ENCODE measurements around the gene SNAP47.

The SNAP47 gene

DNA sequence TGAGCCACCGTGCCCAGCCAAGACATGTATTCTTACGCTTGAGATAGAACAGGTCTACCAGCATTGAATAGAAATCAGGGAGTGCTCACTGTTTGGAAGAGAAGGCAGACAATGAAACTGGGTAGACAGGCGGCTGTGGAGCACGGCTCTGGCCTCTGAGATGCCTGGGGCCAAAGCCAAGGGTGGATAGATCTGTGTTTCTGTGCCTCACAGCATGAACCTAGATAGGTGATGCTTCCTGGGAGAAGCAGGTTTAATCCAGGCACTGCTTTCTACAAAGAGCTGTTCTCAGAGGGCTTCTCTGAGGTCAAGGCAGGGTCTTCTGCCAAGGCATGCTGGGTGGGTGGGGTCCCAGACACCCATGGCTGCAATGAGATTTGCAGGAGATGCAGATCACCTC is 55.6 kb downstream of the SNAP47 start:
- Histone ChIP-seq H3K27ac (ENCODE audit: low read length) (no peak overlapping the region), H3K79me2 (ENCODE audit: low read length) (no peaks in the 10 kb centered on the region), H3K9me3 (replicated peaks; ENCODE audit: insufficient read depth, low read length) (no peaks in the 10 kb centered on the region), H3K9me2 (replicated peaks; ENCODE audit: insufficient read depth, low read length) (no peaks in the 10 kb centered on the region), H4K20me1 (ENCODE audit: insufficient read depth, low read length) (no peaks in the 10 kb centered on the region), H3F3A (ENCODE audit: insufficient read depth, low read length) (peaks cover 3% of the 10 kb centered on the region; the same call in 1 of the 2 replicates), H2AFZ (ENCODE audit: low read length) (no peak overlapping the region), H3K27me3 (replicated peaks; ENCODE audit: insufficient read depth, low read length) (no peaks in the 10 kb centered on the region), H3K4me2 (ENCODE audit: low read depth, low read length) (no peak overlapping the region), H3K4me1 (ENCODE audit: low read length) (peaks cover 8% of the 10 kb centered on the region; the same call in 1 of the 2 replicates), H3K4me3 (ENCODE audit: low read length) (no peak overlapping the region), H3K9ac (ENCODE audit: low read length) (no peak overlapping the region), H3K36me3 (replicated peaks; ENCODE audit: insufficient read depth, low read length) (no peaks in the 10 kb centered on the region)
- TF ChIP-seq, protein P1, sequence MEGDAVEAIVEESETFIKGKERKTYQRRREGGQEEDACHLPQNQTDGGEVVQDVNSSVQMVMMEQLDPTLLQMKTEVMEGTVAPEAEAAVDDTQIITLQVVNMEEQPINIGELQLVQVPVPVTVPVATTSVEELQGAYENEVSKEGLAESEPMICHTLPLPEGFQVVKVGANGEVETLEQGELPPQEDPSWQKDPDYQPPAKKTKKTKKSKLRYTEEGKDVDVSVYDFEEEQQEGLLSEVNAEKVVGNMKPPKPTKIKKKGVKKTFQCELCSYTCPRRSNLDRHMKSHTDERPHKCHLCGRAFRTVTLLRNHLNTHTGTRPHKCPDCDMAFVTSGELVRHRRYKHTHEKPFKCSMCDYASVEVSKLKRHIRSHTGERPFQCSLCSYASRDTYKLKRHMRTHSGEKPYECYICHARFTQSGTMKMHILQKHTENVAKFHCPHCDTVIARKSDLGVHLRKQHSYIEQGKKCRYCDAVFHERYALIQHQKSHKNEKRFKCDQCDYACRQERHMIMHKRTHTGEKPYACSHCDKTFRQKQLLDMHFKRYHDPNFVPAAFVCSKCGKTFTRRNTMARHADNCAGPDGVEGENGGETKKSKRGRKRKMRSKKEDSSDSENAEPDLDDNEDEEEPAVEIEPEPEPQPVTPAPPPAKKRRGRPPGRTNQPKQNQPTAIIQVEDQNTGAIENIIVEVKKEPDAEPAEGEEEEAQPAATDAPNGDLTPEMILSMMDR (IDR thresholded peaks at IDR 0.05; ENCODE audit: low read length) = no peak
- TF ChIP-seq EZH2 (optimal IDR thresholded peaks at IDR 0.05; ENCODE audit: low read depth, low read length) = no peak
- TF ChIP-seq EZH2phosphoT487 (IDR thresholded peaks at IDR 0.05; ENCODE audit: low read length) = no peak
- no peak for DNase-seq

DNA sequence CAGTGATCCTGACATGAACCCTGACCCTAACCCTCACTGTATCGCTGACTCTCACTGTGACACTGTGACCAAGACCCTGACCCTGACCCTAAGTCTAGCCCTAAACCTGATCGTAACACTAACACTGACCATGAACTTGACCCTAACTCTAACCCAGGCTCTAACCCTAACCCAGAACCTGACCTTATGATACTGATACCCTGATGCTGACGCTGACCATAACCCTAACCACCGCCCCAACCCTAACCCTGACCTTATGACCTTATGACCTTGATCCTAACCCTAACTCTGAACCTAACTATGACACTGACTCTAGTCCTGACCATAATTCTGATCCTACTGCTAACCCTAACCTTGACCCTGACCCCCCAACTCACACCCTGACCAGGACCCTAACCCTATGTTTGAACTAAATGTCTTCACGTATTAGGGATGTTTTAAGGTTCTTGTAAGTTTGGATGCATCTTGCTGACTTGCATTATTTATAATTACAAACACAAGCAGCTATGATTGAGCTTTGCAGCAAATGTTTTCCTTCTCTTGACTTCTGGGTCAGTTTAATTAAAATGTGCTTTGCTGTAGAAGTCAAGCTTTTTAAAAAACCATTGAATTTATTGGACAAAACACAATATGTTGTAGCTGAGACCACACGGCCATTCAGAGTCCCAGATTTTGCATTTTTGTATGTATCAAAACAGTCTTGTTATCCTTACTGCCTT is 56.3 kb downstream of the SNAP47 start:
- Histone ChIP-seq H3K4me2 (ENCODE audit: low read depth, low read length) (no peak overlapping the region), H3K27me3 (replicated peaks; ENCODE audit: insufficient read depth, low read length) (no peaks in the 10 kb centered on the region), H3F3A (ENCODE audit: insufficient read depth, low read length) (peaks cover 3% of the 10 kb centered on the region; the same call in 1 of the 2 replicates), H3K79me2 (ENCODE audit: low read length) (no peaks in the 10 kb centered on the region), H3K36me3 (replicated peaks; ENCODE audit: insufficient read depth, low read length) (no peaks in the 10 kb centered on the region), H2AFZ (ENCODE audit: low read length) (no peak overlapping the region), H3K9me3 (replicated peaks; ENCODE audit: insufficient read depth, low read length) (no peaks in the 10 kb centered on the region), H3K27ac (ENCODE audit: low read length) (no peak overlapping the region), H3K4me1 (ENCODE audit: low read length) (peaks cover 6% of the 10 kb centered on the region; the same call in 1 of the 2 replicates), H3K9ac (ENCODE audit: low read length) (no peak overlapping the region), H4K20me1 (ENCODE audit: insufficient read depth, low read length) (no peaks in the 10 kb centered on the region), H3K9me2 (replicated peaks; ENCODE audit: insufficient read depth, low read length) (no peaks in the 10 kb centered on the region), H3K4me3 (ENCODE audit: low read length) (no peak overlapping the region)
- no peak for DNase-seq
- TF ChIP-seq, protein P1 (IDR thresholded peaks at IDR 0.05; ENCODE audit: low read length) = no peak
- no peak for TF ChIP-seq EZH2phosphoT487 (IDR thresholded peaks at IDR 0.05; ENCODE audit: low read length)
- no peak for TF ChIP-seq EZH2 (optimal IDR thresholded peaks at IDR 0.05; ENCODE audit: low read depth, low read length)

DNA sequence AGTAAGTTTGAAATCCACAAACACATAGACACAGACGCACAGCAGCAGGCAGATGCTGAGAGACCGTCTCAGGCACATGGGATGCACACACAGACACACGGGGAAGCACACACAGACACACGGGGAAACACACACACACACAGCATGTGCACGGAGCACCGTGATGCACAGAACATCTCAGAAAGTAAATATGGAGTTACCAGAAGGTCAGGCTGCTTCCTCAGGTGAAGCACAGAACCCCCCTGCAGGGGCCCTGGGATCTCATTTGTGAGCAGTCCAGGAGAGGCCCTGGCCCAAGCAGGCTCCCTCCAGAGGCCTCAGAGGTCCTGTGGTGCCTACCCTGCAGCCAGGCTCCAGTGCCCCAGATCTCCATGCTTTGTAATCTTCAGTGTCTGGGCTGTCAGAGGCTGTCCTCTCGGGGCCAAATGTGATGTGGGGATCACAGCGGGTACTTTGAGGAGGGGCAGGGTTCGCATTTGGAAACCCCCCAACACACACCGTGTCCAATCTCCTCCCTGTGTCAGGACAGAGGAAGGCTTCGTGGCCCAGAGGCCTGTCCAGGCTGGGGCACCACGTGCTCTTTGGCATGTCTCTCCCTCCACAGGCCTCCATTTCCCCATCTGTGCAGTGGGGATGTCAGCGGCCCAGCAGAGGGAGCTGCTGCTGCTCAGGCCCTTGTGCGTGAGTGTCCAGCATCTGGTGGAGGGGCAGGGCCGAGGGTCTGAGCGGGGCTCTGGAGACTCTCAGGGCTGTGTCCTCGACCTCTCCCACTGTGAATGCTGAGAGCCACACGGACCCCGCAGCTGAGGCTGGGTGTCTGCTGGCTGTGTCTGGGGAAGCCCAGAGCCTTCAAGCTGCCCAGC is 57.2 kb downstream of the SNAP47 start:
- H3K36me3 ChIP-seq (replicated peaks; ENCODE audit: insufficient read depth, low read length) = no peaks in the 10 kb centered on the region
- H3F3A ChIP-seq (ENCODE audit: insufficient read depth, low read length) = no peaks in the 10 kb centered on the region
- no peaks in the 10 kb centered on the region for H3K27me3 ChIP-seq (replicated peaks; ENCODE audit: insufficient read depth, low read length)
- no peak overlapping the region for H3K4me2 ChIP-seq (ENCODE audit: low read depth, low read length)
- H3K9me2 ChIP-seq (replicated peaks; ENCODE audit: insufficient read depth, low read length) = no peaks in the 10 kb centered on the region
- DNase-seq = no peak
- H3K9me3 ChIP-seq (replicated peaks; ENCODE audit: insufficient read depth, low read length) = no peaks in the 10 kb centered on the region
- no peaks in the 10 kb centered on the region for H3K79me2 ChIP-seq (ENCODE audit: low read length)
- H4K20me1 ChIP-seq (ENCODE audit: insufficient read depth, low read length) = no peaks in the 10 kb centered on the region
- no peak overlapping the region for H3K9ac ChIP-seq (ENCODE audit: low read length)
- TF ChIP-seq EZH2 (optimal IDR thresholded peaks at IDR 0.05; ENCODE audit: low read depth, low read length) (no peak), EZH2phosphoT487 (IDR thresholded peaks at IDR 0.05; ENCODE audit: low read length) (no peak)
- TF ChIP-seq, protein P1 (IDR thresholded peaks at IDR 0.05; ENCODE audit: low read length) = no peak
- no peak overlapping the region for H3K27ac ChIP-seq (ENCODE audit: low read length)
- H3K4me3 ChIP-seq (ENCODE audit: low read length) = no peak overlapping the region
- H3K4me1 ChIP-seq (ENCODE audit: low read length) = no peaks in the 10 kb centered on the region
- H2AFZ ChIP-seq (ENCODE audit: low read length) = no peak overlapping the region

All from MM.1S (cell line).